Measurements from ENCODE around the gene FGF11. TPM values are rescaled to one million over a fixed set of nuclear protein-coding genes. Genes with fewer than 3 reads are reported as not detected.

Gene FGF11
- total and polyA plus RNA-seq, 2 of the 4 experiments (the other 2 are of a cell fraction), result 0.18 to 1.1 TPM

GRCh38 chr17:7425316-7425715 is 14.0 kb upstream of the FGF11 start, which contains the start of gene SPEM2:
Gene SPEM2 (plus strand): TSS chr17:7425616. CDS start chr17:7425689, 73 bp downstream.
- Histone ChIP-seq H3K27me3 (ENCODE audit: control insufficient read depth, insufficient read depth, low read length) (peaks cover 2% of the 10 kb centered on the region; the same call in 1 of the 2 replicates), H3K9me1 (ENCODE audit: insufficient read depth, low read length) (0 out of 2 replicates have a peak, but pooled peaks cover 3% of the 10 kb centered on the region), H2BK15ac (ENCODE audit: low read depth, low read length) (no peak within 1 kb of the TSS), H3K4ac (ENCODE audit: low read depth, low read length) (no peak within 1 kb of the TSS), H3K4me1 (ENCODE audit: control insufficient read depth, insufficient read depth, low read length) (no peaks in the 10 kb centered on the region), H3K9ac (ENCODE audit: low read depth, low read length) (no peak within 1 kb of the TSS), H4K20me1 (ENCODE audit: insufficient read depth, low read length) (no peaks in the 10 kb centered on the region), H2AK5ac (ENCODE audit: low read depth, low read length) (no peak within 1 kb of the TSS), H3K9me3 (ENCODE audit: control insufficient read depth, insufficient read depth, low read length) (no peaks in the 10 kb centered on the region), H4K5ac (ENCODE audit: low read depth, low read length) (no peak within 1 kb of the TSS), H3K23ac (ENCODE audit: low read depth, low read length) (no peak within 1 kb of the TSS), H4K91ac (ENCODE audit: insufficient read depth, low read depth, low read length) (no peak within 1 kb of the TSS), H2BK20ac (ENCODE audit: low read depth, low read length) (no peak within 1 kb of the TSS), H3K79me1 (ENCODE audit: low read depth in 1 of 2, low read length in 2 of 2) (no peaks in the 10 kb centered on the region), H2BK5ac (ENCODE audit: low read depth, low read length, poor library complexity, severe bottlenecking) (no peak within 1 kb of the TSS), H3K18ac (ENCODE audit: low read depth, low read length) (no peak within 1 kb of the TSS), H3K36me3 (ENCODE audit: control insufficient read depth, insufficient read depth, low read length) (no peaks in the 10 kb centered on the region), H3K4me2 (ENCODE audit: low read depth, low read length) (no peak within 1 kb of the TSS), H3K27ac (ENCODE audit: insufficient read depth, low read length) (no peak within 1 kb of the TSS), H3K14ac (replicated peaks; ENCODE audit: low read depth, low read length) (no peak within 1 kb of the TSS), H3K56ac (ENCODE audit: extremely low read depth, insufficient read depth, low read length) (no peak within 1 kb of the TSS), H2BK120ac (ENCODE audit: low read depth, low read length) (no peak within 1 kb of the TSS), H4K8ac (ENCODE audit: low read depth in 2 of 2, low read length in 2 of 2) (no peak within 1 kb of the TSS), H2AK9ac (replicated peaks; ENCODE audit: low read depth, low read length, poor library complexity) (no peak within 1 kb of the TSS), H3K4me3 (ENCODE audit: insufficient read depth, low read depth, low read length) (no peak within 1 kb of the TSS), H2AFZ (replicated peaks; ENCODE audit: low read length, poor library complexity) (no peak within 1 kb of the TSS)
- BruUV-seq (replicated peaks), result no TSS peak
- DNase-seq, result no peak
- in situ Hi-C loops (cut with MboI; ENCODE audit: low sequenced_read_pairs), result no loop called here
- ChIA-PET POLR2A (ENCODE audit: unreplicated experiment) (interaction anchor here (0.6 kb wide), 1 partner anchor 74 kb away, joined by 3 read pairs; no protein-coding TSS in a partner anchor), CTCF (interaction anchor here (1.0 kb wide), 1 partner anchor 12 kb away, joined by 4 read pairs; no protein-coding TSS in a partner anchor)
- no CpG with 5 or more reads among the region's 7 CpGs for WGBS, 2 experiments (ENCODE audit: extremely low coverage in 2 of 2, insufficient read length in 1 of 2)
- ATAC-seq (ENCODE audit: low read depth), result no peak
- dilution Hi-C loops (cut with HindIII; ENCODE audit: low sequenced_read_pairs, unreplicated experiment), result no loop called here
- intact Hi-C loops (cut with micrococcal nuclease), result no loop called here
- TF ChIP-seq NFE2L2 (IDR thresholded peaks at IDR 0.05; ENCODE audit: low read depth, low read length), result no peak
- TF ChIP-seq MAZ (IDR thresholded peaks at IDR 0.05; ENCODE audit: borderline replicate concordance, low read depth, low read length), result no peak
- TF ChIP-seq BHLHE40 (IDR thresholded peaks at IDR 0.05; ENCODE audit: low read depth, low read length), result no peak
- no peak for TF ChIP-seq CEBPB (IDR thresholded peaks at IDR 0.05; ENCODE audit: low read depth, low read length)
- TF ChIP-seq RAD21 (IDR thresholded peaks at IDR 0.05; ENCODE audit: low read length), result no peak
- TF ChIP-seq CHD1 (IDR thresholded peaks at IDR 0.05; ENCODE audit: low read depth, low read length), result no peak
- TF ChIP-seq ELK1 (IDR thresholded peaks at IDR 0.05; ENCODE audit: borderline replicate concordance, low read depth, low read length), result no peak
- no peak for TF ChIP-seq MXI1 (IDR thresholded peaks at IDR 0.05; ENCODE audit: borderline replicate concordance, low read depth, low read length)
- TF ChIP-seq POLR2A (IDR thresholded peaks at IDR 0.05; ENCODE audit: low read depth, low read length), result no peak
- no peak for TF ChIP-seq MAFK (IDR thresholded peaks at IDR 0.05; ENCODE audit: low read depth, low read length)
